CD4-positive, alpha-beta T cell treated with Interleukin-1 beta for 1 hour (primary cell): Measurements from ENCODE around the gene XCR1.

Source experiments
- DNase-seq, 2 donors: peaks; one replicate each; pipeline ENCODE4 v3.0.0-alpha.2; 2020 to 2022

The XCR1 gene

DNA sequence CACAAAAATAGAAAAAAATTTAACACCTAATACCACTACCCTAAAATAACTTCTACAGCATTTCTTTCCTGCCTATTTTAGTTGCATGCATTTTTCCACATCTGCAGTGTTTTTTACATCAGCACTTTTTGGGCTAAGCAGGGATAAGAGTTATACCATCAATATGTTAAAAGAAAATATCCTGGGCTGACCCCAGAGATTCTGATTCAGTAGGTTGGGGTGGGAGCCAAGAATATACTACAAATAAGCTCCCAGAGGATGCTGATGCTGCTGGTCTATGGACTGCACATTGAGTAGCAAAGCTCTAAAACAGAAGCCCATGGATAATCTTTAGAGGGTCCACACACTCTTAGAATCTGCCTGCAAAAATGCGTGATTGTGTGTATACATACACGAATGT is 46.5 kb downstream of the XCR1 start:
- no peak for DNase-seq

DNA sequence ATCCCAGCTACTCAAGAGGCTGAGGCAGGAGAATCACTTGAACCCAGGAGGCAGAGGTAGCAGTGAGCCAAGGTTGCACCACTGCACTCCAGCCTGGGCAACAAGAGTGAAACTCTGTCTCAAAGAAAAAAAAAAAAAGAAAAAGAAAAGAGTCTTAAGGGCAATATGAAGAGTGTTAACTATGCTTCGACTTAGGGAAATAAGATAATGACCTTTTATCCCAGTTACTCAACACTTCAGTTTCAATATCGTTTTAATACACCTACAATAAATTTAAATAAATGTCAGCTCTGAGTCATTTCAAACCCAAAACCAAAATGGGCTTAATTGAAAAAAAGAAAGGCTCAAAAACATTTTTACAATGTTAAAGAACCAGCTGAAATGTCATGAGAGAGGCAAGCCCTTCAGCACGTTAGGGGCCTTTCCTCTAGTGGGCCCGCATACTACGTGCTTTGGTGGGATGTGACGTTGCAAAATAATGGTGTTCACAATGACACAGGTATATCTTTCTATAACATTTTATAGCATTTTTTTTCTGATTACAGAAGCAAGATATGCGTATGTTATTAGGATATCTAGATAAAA is 47.0 kb downstream of the XCR1 start:
- no peak for DNase-seq

DNA sequence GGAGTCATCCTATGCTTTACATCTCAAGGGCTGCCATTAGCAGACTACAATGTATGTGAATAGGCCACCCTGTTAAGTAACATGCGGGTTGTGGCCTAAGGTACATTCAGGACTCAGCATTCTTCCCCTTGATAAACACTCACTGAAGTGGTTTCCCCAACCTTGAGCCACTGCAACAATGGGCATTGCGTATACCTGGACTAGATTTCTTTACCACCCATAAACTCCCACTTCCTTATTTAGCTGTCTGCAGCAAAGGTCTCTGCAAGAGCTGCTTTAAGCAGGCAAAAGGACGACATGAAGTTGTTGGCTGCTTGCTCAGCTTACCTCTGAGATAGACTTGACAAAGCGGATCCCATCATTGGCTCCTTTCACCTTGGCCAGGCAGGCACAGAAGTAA is 47.9 kb downstream of the XCR1 start:
- DNase-seq: no peak

DNA sequence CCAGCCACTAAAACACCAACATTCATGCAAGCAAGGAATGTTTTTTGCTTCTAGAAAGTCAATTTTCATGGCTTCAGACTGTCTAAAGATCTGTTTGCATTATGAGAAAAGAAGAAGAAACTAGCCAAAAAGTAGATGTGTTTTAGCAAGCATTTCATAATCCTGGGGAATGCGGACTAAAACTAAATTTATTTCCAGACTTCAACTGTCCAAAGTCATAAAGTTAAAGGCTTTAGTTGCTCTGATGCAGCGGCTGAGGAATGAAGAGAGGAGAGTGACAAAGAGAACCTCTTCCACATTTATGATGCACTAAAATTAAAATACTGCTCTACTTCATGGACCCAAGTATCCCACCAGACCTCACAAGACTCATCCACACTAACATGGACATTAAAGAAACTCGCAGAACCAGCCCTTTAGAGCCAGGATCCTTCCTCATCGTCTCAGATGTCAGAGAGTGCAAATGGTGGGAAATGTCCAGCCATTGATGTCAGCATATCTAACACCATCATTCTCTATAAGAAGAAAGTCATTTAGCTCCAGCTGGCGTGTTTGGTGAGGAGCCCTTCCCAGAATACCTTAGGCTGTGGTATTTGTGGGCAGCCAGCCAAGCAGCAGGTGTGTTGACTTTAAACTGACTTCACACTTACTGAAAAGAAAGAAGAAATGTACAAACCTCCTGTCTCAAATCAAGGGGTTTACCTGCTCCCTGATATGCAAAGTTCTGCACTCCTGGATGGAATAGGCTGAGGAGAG is 49.1 kb downstream of the XCR1 start:
- peak in 1 of 2 donors; percentile 42 for DNase-seq

DNA sequence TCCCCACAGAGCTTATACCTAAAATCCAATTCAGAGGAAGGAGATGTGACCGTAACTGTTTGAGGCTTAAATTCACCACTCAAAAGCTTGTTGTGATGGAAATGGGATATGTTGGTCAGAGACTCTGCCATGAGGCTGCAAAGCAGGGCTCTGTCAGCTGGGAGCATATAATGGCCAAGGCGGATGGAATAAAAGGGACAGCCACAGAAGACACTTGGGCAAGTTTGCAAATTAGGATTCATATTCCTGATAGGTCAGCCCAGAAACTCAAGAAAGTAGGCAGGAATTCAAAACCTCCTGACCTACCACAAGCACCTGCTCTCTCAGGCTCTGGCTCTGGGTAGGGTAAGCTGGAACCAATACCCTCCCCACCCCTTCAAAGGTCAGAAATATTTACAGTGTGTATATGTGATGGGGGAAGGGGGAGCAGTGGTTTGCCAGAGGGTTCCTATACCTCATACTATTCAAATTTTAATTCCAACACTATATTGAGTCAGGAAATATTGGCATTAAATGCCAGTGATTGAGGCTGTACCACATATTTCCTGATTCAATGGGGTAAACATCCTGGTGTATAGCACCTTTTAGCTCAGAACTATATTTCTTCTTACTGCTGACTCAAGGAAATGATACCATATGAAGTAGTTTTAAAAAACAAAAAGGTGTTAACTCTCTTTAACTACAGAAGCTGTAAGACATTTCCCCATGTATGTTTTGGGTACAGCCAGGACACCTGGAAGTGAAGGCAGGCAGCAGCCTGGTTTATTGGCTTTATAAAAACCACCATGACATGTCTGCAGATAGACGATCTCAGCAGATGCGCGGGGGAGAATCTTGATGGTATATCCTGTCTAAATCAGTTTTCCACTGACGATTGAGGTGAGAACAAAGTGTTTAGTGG is 50.8 kb downstream of the XCR1 start:
- peak in 1 of 2 donors; percentile 48 for DNase-seq

DNA sequence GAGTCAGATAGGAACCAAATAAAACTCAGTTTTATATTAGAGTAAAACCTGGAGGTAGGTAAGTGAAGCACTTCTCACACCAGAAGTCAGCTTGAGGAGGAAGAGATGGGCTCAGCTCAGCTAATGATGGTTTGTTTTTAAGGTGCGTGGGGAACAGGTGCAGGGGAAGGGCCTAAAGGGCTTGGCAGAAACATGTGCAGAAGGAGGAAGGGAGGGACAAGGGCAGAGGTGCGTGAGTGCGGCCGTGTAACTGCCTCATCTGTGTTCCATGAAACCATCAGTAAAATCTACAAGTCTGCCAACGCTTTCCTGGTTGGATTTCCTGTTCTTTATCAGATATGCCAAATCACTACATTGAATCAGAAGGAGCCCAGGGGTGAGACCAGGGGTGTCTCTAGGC is 51.6 kb downstream of the XCR1 start:
- DNase-seq: no peak

DNA sequence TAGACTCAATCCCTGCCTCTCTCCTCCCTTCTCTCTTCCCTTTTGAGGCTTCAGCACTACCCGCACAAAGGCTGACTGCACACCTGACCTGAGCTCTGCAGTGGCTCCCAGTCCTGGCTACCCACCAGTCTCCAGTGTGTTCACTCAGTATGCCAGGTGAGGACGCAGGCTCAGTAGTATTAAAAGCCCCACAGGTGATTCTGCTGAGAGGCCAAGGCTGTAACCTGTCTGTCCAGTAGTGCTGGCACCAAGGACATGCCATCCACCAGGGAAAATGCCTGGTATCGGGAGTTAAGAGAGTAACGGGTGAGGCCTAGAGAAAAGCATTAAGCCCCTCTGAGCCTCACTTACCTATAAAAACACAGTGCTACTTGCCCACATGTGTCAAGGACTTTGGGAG is 52.6 kb downstream of the XCR1 start:
- no peak for DNase-seq

DNA sequence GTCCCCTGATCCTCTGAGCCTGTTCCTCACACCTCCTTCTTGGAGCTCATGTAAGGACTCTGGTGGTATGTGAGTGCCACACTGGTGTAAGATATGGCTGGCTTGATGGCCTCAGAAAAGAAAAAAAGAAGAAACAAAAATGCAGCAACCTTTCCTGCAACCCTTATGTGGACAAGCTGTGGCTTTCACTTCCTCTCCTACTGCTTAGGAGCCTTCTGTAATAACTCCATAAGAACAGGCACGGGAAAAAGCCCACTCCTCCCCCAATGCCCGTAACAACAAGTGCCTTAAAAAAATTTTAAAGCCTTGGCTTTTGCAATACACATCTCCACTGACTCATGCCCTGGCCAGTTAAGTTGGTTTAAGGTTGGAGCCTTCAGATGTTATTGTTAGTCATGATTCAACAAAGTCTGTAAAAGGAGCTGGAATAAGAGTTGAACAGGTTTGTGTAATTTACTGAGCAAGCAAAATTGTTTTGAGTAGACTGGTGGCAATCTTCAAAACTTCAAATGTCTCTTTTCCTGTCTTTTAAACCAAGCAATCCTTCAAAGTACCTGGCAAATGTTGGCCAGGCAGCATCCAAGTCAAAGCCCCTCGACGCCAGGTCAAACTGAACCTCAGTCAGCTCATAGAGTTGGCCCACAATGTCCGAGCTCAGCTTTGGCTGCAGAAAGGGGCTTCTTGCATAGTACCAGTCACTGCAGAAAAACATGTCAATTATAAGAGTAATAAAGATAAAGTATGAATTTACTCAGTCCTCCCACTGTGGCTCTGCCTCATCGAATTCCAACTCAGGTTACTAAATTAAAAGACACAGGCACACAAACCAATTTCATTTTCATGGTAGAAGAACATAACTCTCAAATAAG is 54.5 kb downstream of the XCR1 start:
- peak in 1 of 2 donors; percentile 57 for DNase-seq

DNA sequence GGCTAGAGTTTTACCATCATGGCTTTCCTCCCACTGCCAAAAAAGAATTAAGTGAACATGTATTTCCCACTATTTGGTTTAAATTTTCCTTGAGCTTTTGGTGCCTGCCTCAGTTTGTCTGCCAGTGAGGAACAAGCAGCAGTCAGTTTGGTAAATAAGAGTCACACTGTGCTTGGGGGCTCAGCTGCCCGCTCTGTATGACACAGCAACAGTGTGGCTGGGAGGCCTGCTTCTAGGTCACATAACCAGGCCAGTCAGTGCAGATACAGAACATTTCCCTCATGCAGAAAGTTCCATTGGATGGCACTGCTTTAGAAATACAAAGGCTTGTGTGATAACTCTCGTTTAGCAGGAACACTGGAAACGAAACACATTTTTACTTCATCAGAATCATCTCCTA is 57.3 kb downstream of the XCR1 start:
- DNase-seq: no peak

DNA sequence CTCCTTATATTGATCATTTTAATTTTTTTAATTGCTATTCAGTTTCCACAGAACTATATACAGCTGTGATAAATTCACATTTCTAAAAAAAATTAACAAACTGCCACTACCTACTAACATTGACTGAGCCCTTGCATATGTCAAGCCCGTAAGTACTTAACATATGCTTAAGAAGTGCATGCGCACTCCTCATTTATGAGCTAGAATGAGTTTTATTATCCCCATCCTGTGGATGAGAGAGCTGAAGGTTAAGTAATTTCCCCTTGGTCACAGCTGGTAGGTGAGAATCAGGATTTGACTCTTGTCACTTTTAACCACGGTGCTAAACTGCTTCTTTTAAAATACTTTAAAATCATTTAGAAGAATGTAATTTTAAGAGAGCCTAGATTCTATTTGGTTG is 58.2 kb downstream of the XCR1 start:
- no peak for DNase-seq

DNA sequence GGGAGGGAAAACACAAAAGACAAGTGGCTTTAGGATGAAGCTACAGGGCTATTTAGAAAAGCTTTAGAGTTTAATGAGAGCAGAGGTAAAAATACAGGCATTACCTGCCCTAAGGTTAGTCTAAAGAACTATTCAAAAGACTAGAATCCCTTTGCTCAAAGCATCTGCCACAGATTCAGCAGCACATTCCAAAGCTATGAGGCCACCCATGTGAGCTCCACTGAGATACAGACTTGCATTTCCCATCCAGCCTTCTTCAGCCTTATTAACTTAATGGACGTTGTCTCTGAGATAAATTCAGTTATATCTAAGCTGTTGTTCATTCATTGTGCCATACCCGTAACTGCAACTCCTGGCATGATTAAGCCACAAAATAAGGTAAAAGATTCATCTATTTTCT is 58.6 kb downstream of the XCR1 start:
- DNase-seq: no peak

DNA sequence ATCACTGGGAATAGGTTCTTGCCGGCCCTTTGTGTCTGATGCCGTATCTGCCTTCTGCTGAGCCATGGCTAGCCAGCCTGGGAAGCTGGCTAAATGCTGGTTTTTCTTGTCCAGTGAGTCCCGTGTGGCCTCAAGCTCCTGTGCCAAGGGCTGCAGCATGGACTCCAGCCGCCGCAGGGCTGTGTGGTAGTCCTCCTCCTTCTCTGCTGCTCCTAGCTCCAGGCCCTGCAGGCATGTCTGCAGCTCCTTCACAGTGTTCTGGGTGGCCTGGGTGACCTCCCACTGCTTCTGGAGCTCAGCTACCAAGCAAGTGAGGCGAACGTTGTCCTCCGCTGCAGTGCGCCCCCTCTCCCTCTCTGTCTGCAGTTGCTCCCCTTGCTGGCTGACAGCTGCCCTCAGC is 59.1 kb downstream of the XCR1 start:
- DNase-seq: no peak

DNA sequence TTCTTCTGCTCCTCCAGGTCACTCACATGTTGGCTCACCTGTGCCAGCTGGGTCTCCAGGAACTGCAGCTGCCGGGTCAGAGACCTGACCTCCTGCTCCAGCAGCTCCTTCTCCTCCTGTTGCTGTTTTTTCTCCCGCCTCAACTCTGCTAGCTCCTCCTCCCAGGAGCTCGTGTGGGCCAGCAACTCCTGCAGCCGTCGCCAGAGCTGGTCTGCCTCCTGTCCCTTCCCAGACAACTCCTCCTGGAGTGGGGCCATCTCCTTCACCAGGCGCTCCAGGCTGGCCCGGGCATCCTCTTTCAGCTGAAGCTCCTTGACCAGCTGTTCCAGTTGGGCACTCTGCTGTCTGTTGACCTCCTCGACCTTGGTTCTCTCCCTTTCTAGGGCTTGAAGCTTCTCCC is 59.6 kb downstream of the XCR1 start:
- no peak for DNase-seq
